HG03139 (cell line): ENCODE results near the gene TOGARAM2.
"Not testable (repeated sequence)": the region's sequence is repeated elsewhere in the genome, so short reads cannot be mapped to it uniquely, and the experiment has no call there.

Experiments used
- ATAC-seq: cut with Tn5 transposase; IDR thresholded peaks from one replicate; pipeline ENCODE4 v1.9.1; 2021; ENCODE audit not compliant: unreplicated experiment

Gene TOGARAM2

DNA sequence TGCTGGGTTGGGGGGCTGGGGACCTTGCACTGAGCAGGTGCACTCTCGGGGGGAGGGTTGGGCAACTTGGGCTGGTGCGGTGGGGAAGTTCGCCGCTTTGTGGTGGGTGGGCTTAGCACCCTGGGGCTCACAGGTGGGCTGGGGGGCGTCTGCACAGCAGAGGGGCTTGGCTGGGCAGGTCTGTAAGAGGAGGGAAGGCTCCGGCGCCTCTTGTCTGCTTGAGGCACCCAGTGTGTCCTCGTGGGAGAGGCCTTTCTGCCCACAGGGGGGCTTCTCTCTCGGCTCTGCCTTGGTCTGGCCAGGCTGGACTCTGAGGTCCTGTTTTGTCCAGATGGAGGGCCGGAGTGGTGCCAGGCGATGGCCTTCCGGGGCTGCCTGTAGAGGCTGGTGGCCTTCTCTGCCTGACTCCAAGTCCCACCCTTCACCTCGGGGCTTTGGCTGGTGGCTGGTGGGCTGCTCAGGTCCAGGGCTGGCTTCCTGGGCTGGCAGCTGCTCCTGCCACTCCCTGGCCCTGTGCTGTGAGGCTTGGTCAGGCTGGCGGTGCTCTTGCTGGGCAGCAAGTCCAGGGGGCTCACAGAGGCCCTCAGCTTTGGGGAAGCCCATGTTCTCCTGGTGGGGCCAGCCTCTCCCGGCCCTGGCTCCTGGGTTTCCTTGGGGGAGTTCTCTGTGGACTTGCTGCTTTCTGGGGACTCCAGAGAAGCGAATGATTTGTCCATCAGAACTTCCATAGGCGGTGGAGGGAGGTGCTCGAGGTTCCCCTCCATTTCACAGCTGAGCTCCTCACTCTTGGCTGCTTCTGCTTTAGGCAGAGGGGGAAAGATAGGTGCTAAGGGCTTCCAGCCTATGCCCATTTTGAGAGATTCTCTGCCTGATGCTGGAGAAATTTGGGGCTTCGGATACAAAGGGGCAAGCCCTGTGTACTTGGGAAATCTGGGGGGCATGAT lies 90.2 kb downstream of the TOGARAM2 start:
- no peak for ATAC-seq

GRCh38 chr2:29072251-29072650 lies 91.2 kb downstream of the TOGARAM2 start:
- ATAC-seq: no peak

DNA sequence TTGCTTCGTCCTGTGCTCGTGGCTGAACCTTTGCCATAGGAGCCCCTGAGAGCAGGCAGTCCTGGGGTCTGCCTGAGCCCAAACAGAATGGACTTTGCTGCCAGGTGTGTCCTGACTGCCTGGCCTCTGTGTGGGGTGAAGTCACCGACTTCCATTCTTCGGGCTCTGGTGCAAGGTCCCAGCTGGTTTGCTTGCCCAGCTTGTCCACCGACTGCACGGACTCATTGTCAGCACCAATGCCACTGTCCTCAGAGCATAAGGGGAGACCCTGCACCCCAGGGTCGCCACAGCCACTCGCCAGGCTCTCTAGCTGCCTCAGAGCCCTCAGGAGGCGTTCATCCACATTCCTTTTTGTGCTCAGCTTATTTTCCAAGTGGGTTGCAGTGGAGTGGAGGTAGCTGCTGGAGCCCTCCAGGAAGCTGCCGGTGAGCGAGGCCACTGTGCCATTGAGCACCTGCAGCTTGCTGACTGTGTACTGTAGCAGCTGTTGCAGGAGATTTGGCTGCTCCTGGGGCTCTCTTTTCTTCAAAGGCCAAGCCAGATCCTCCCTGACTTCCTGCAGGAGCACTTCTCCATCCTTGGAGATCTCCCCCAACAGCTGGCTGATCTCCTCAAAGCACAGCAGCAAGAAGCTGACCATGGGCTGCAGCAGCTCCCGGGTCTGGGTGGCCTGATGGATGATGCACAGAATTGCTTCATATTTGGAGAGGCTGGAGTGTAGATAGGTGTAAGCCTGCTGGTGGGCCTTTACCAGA lies 92.0 kb downstream of the TOGARAM2 start:
- ATAC-seq: no peak

- ATAC-seq: no peak
Measured at GRCh38 chr2:29073933-29074332, 92.8 kb downstream of the TOGARAM2 start.

DNA sequence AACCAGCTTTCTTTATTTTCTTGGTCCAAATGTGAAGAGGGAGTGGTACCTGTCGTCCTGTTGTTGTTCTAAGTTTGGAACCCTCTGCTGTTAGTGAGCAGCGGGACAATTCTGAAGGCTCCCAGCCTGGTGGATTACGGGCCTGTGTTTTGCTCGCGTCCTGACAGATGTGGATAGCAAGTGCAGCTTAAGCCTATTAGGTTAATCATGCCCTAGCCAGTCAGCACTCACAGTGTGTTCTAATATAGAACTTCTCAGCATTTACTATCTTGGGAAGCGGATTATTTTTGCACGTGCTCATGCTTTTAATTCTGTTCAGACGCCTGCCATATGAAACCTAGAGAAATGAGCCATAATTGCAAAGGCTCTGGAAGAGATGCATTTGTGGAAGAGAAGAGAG lies 93.3 kb downstream of the TOGARAM2 start, which contains the start of gene PCARE:
Gene PCARE, minus strand, starts transcription at position 113 of the 400 bp plus-strand sequence. CDS start 262 bp downstream, outside the sequence.
- no peak for ATAC-seq

- no peak for ATAC-seq
Measured at GRCh38 chr2:29075894-29076705, 95.0 kb downstream of the TOGARAM2 start.

DNA sequence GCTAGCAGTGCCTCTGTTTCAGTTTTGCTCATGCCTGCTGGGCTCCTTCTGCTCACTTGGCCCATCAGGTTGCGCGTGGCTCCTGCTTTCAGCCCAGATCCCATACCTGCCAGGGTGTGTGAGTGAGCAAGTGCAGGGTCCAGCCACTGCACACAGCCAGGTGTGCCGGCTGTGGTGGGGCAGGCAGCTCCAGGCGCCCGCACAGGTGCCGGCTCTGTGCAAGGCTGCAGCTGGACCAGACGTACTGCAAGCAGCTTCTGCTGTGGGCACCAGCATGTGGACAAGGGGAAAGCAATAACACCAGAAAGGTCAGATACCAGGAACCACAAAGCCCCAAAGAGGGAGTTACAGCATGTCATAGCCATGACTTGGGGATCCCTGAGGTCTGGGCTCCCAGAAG lies 98.8 kb downstream of the TOGARAM2 start:
- no peak for ATAC-seq

GRCh38 chr2:29080886-29081743 lies 100.0 kb downstream of the TOGARAM2 start:
- no peak for ATAC-seq

GRCh38 chr2:29082804-29083495 lies 101.9 kb downstream of the TOGARAM2 start:
- no peak for ATAC-seq

- no peak for ATAC-seq
Measured at GRCh38 chr2:29084554-29084953, 103.5 kb downstream of the TOGARAM2 start.

GRCh38 chr2:29090311-29090710 lies 109.2 kb downstream of the TOGARAM2 start:
- not testable (repeated sequence) for ATAC-seq

GRCh38 chr2:29096969-29097368 lies 115.9 kb downstream of the TOGARAM2 start:
- ATAC-seq: no peak

DNA sequence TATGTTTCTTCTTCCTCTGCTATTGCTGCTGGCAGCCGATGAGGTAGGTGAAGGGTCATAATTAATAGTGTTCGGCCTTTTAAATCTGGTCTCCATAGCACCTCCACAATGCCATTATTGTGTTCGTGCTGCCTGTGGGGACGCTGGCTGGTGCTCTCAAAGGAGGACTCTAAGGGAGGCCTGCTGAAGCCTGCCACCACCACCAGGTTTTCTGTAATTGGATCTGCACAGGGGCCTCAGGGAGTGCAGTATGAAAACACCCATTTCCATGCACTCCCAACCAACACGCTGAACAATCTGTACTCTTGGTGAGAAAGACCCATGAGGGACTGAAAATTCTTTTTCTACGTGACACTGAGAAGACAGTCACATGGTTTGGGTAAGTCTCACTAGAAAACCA lies 116.5 kb downstream of the TOGARAM2 start:
- ATAC-seq: no peak

GRCh38 chr2:29100564-29100963 lies 119.5 kb downstream of the TOGARAM2 start:
- no peak for ATAC-seq
